Upper lobe of left lung (tissue), 4 donors: ENCODE data around the gene PPM1F.

ENCODE experiments used
- EP300 ChIP-seq, 4 donors: sonication (generic); formaldehyde crosslinking; IDR thresholded peaks; one replicate each; pipeline ENCODE4 v1.5.1; 2017; ENCODE audit warnings: antibody characterized with exemption in 4 of 4, control low read depth in 2 of 4
- POLR2A ChIP-seq, 4 donors: fragments of 450-650 bp; IDR thresholded peaks; one replicate each; pipeline ENCODE4 v1.5.1; 2016 to 2017; ENCODE audit warnings: antibody characterized with exemption in 4 of 4, mild to moderate bottlenecking in 2 of 4
- TF ChIP-seq, protein P1 (sequence below), 6 experiments: fragments of 450-650 bp in 4 of 6; fragments of 200-600 bp in 2 of 6; sonication (generic) in 2 of 6; IDR thresholded peaks; one replicate each; pipeline ENCODE4 v1.5.1; 2016 to 2019; ENCODE audit warnings: antibody characterized with exemption in 6 of 6

DNA sequence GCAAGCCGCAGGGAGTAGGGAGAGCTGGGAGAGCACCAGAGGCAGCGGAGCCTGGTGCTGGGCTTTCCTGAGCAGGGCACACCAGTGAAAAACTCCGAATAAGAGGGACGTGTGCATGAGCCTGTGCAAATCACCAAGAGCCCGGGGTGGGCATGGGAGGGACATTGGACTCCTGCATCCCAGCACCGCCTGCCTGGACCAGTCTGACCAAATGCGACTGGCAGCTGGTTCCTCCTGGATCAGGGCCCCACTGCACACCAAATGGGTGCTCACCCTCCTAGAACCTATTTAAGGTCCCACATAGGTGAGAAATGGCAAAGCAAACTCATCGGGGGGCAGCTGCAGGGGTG lies 3.1 kb downstream of the PPM1F start:
- TF ChIP-seq EP300 (IDR thresholded peaks at IDR 0.05): no peak
- TF ChIP-seq, protein P1, sequence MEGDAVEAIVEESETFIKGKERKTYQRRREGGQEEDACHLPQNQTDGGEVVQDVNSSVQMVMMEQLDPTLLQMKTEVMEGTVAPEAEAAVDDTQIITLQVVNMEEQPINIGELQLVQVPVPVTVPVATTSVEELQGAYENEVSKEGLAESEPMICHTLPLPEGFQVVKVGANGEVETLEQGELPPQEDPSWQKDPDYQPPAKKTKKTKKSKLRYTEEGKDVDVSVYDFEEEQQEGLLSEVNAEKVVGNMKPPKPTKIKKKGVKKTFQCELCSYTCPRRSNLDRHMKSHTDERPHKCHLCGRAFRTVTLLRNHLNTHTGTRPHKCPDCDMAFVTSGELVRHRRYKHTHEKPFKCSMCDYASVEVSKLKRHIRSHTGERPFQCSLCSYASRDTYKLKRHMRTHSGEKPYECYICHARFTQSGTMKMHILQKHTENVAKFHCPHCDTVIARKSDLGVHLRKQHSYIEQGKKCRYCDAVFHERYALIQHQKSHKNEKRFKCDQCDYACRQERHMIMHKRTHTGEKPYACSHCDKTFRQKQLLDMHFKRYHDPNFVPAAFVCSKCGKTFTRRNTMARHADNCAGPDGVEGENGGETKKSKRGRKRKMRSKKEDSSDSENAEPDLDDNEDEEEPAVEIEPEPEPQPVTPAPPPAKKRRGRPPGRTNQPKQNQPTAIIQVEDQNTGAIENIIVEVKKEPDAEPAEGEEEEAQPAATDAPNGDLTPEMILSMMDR (IDR thresholded peaks at IDR 0.05): no peak
- no peak for TF ChIP-seq POLR2A (IDR thresholded peaks at IDR 0.05)
